GM21528 (cell line): ENCODE measurements around the gene NXNL2.

Source experiments
- ATAC-seq: cut with Tn5 transposase; IDR thresholded peaks from one replicate; pipeline ENCODE4 v1.9.1; 2021; ENCODE audit warnings: mild to moderate bottlenecking, moderate library complexity; ENCODE audit not compliant: unreplicated experiment, low FRiP score

Gene NXNL2

GRCh38 chr9:88577256-88578120 lies 42.5 kb downstream of the NXNL2 start:
- ATAC-seq: no peak

- peak; percentile 79 for ATAC-seq
Observed at GRCh38 chr9:88578121-88579049, 43.4 kb downstream of the NXNL2 start.

GRCh38 chr9:88579050-88579715 lies 44.2 kb downstream of the NXNL2 start:
- ATAC-seq: no peak

- ATAC-seq: no peak
Observed at GRCh38 chr9:88580961-88581360, 46.0 kb downstream of the NXNL2 start.

GRCh38 chr9:88583901-88584596 lies 49.1 kb downstream of the NXNL2 start:
- no peak for ATAC-seq

GRCh38 chr9:88585426-88585825 lies 50.4 kb downstream of the NXNL2 start:
- ATAC-seq: no peak

GRCh38 chr9:88586452-88586851 lies 51.5 kb downstream of the NXNL2 start:
- ATAC-seq: no peak

GRCh38 chr9:88587182-88587581 lies 52.2 kb downstream of the NXNL2 start:
- no peak for ATAC-seq

GRCh38 chr9:88587885-88588649 lies 53.1 kb downstream of the NXNL2 start:
- ATAC-seq: no peak

GRCh38 chr9:88589656-88590055 lies 54.7 kb downstream of the NXNL2 start:
- ATAC-seq: no peak

GRCh38 chr9:88590558-88591146 lies 55.7 kb downstream of the NXNL2 start:
- no peak for ATAC-seq

- peak; percentile 86 for ATAC-seq
Observed at GRCh38 chr9:88593537-88594185, 58.7 kb downstream of the NXNL2 start.
